GM21717 (cell line): ENCODE results near the gene GOLT1A.
"Not testable (repeated sequence)": the region's sequence is repeated elsewhere in the genome, so short reads cannot be mapped to it uniquely, and the experiment has no call there.

Experiments
- ATAC-seq: cut with Tn5 transposase; IDR thresholded peaks from one replicate; pipeline ENCODE4 v1.9.1; 2021; ENCODE audit warnings: mild to moderate bottlenecking, moderate library complexity; ENCODE audit not compliant: unreplicated experiment

GOLT1A gene

DNA sequence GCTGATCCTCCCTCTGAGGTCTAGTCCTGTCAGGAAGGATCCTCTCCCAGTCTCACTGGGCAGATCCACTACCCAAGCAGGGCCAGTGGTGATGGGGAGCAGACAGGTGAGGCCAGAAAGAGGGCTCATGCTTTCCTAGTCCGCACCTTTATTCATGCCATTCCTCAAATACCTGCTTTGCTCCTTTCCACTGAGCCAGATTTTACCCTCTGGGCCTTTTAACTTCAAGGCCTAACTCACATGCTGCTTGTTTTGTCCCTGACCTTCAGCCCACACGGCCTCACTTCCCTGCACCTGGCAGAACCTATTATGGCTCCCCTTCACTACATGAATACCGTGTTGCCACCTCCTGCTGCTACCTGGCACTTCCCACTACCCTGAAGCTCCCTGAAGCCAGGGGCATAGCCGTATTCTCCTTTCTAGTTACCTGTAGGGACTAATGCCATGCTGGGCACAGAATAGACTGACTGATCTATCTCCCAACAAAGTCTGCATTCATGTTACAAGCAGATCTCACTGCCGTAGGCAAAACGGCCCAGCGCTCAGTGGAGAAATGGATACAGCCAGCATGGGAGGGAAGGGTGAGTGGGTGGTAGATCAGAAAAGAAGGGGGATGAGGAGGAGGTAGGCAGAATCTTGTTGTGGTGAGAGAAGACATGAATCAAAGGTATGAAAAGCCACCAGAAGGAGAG, 36.1 kb upstream of the GOLT1A start:
- ATAC-seq: no peak

DNA sequence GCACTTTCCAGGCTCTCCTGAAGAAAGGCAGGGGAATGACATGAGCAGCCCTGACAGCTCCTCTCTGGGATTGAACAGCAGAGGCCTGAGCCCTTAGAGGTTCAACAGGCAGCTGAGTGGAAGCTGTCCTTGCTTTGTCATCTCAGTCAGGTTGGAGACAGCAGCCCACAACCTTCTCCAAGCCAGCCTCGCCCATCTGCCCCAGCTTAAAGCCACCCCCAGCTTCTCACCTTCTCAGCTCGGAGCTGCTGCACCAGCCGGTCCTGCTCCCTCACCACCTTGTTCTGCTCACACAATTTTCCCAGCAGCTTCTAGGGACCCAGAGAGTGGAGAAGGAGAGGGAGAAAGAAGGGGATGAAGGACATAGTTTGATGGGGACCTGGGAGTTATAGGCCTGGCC, 35.2 kb upstream of the GOLT1A start:
- ATAC-seq: no peak

DNA sequence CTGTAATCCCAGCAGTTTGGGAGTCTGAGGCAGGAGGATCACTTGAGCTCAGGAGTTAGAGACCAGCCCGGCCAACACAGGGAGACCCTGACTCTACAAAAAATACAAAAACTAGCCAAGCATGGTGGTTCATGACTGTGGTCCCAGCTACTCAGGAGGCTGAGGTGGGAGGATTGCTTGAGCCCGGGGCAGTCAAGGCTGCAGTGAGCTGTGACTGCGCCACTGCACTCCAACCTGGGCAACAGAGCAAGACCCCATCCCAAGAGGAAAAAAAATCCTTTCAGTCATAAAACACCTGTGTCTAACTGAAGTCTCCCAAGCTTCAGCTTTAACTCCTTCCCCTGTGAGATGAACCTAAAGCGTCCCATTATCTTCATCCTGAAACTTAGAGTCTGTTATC, 33.1 kb upstream of the GOLT1A start:
- no peak for ATAC-seq

DNA sequence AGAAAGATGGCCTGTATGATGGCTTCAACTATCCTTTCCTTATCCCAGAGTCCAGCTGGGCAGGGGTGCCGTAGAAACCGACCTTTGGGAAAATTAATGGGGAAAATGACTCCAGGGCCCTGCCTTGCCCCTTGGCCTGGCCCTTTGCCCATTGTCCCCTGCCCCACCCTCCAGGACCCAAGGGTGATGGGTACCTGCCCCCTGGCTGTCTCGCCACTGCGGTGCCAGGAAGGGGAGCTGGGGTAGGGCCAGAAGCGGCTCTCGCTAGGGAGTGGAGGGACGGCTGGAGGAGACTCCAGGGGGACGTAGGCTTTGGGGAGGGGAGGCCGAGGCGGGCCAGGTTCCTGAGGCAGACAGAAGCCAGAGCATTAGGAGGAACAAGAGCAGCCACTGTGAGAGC, 29.1 kb upstream of the GOLT1A start:
- no peak for ATAC-seq

DNA sequence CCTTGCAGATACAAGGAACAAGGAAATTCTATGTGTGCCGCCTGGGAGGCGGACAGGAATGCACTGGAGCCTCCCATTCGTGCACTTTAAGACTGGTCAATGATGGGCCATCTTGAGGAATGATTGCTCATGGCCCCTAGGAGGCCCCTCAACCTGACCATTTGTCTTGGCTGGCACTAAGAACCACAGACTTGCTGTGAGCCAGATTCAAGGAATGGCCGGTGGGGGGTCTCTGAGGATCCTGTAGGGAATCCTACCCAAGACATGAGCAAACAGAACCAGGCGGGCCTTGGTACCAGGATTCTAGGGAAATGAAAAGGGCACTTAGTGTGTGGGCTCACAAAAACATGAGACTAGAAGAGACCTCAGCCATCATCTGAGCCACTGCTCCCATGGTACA, 28.1 kb upstream of the GOLT1A start:
- no peak for ATAC-seq

DNA sequence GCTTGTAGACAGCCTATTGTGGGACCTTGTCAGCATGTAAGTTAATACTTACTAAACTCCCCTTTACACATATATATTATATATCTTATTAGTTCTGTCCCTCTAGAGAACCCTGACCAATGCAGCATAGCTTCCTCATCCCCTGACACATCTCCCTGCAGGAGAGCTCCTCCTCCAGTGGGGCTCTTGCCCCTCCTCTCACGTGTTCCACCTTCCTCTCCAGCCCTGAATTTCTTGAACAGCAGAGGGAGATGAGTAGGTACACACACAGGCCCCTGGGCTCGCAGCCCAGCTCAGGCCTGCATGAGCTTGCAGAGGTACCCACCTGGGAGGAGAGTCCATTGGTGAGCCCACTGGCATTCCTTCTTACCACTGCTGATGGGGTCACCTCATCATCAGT, 27.3 kb upstream of the GOLT1A start:
- no peak for ATAC-seq

DNA sequence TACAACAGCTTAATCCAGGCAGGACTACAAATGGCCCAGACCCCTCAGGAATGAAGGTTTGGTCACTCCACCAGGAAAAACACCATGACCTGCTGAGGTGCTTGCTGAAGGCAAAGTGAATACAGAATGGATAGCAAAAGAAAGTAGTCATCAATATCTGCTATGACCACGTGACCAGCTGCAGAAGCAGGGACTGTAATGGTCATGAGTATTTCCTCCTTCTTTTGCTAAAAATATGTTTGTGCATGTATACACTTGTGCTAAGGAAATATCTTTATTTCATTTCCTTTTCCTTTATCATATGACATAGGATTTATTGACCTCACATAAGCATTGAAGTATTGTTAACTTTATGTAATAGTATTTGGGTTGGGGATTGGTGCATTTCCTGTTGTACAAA, 26.4 kb upstream of the GOLT1A start:
- ATAC-seq: no peak

DNA sequence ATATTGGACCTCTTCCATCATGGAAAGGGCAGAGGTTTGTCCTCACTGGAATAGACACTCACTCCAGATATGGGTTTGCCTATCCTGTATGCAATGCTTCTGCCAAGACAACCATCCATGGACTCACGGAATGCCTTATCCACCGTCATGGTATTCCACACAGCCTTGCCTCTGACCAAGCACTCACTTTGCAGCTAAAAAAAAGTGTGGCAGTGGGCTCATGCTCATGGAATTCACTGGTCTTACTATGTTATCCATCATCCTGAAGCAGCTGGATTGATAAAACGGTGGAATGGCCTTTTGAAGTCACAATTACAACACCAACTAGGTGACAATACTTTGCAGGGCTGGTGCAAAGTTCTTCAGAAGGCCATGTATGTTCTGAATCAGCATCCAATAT, 25.6 kb upstream of the GOLT1A start:
- not testable (repeated sequence) for ATAC-seq

DNA sequence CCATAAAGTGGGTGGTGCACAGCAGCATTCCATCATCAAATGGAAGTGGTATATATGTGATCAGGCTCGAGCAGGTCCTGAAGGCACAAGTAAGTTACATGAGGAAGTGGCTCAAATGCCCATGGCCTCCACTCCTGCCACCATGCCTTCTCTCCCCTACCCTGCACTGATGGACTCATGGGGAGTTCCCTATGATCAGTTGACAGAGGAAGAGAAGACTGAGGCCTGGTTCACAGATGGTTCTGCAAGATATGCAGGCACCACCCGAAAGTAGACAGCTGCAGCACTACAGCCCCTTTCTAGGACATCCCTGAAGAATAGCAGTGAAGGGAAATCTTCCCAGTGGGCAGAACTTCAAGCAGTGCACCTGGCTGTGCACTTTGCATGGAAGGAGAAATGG, 24.7 kb upstream of the GOLT1A start:
- ATAC-seq: not testable (repeated sequence)

DNA sequence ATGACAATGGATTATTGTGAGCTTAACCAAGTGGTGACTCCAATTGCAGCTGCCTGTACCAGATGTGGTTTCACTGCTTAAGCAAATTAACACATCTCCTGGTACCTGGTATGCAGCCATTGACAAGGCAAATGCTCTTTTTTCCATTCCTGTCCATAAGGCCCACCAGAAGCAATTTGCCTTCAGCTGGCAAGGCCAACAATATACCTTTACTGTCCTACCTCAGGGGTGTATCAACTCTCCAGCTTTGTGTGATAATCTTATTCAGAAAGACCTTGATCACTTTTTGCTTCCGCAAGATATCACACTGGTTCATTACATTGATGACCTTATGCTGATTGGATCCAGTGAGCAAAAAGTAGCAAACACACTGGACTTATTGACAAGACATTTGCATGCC, 23.7 kb upstream of the GOLT1A start:
- not testable (repeated sequence) for ATAC-seq

DNA sequence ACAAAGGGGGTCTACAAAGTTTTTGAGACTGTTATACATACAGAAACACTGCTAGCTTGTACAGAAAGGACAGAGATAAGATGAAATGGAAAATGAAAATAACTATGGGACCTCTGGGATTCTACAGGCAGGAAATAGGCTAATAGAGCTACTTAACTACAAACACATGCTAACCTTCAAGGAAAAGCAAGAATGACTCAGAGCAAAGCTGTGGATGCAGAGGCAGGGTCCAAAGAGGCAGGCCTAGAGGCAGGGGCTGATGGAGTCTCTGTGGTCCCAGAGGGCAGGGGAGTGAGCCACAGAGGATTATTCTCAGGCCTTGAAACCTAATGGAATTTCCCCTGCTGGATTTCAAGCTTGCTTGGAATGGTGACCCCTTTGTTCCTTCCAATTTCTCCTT, 18.7 kb upstream of the GOLT1A start:
- ATAC-seq: no peak

DNA sequence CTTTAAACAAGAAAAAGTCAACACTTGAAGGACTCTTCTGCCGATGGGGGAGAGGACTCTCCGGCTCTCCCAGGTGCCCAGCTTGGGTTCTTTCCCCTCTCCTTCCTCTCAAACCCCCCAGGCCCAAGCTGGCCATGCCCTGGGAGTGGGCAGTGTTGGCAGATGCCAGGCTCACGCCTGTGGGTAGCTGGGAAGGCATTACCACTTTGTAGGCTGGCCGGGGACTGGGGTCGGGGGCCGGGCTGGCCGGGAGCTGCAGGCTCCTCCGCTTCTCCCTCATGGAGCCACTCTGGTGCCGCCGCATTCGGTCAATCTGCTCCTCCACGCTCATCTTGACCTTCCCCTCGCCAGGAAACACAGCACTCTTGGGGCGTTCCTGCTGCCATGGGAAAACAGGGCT, 16.4 kb upstream of the GOLT1A start:
- no peak for ATAC-seq

DNA sequence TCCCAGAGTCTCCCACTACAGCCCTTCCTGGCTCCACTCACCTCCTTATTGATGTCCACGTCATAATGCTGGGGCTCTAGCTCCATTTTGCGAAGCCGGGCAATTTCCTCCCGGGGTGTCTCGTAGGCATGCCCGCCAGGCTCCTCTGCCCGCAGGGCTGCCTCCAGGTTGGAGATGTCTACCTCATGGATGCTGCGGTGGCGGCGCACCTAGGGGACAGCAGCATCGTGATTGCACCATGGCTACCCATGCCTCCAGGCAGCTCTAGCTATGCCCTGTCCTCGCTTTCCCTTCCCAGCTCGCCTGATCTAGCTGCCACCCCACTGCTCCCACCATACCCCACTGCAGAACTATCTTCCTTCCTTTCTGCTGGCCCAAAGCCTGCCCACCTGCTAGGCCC, 15.1 kb upstream of the GOLT1A start:
- ATAC-seq: no peak

DNA sequence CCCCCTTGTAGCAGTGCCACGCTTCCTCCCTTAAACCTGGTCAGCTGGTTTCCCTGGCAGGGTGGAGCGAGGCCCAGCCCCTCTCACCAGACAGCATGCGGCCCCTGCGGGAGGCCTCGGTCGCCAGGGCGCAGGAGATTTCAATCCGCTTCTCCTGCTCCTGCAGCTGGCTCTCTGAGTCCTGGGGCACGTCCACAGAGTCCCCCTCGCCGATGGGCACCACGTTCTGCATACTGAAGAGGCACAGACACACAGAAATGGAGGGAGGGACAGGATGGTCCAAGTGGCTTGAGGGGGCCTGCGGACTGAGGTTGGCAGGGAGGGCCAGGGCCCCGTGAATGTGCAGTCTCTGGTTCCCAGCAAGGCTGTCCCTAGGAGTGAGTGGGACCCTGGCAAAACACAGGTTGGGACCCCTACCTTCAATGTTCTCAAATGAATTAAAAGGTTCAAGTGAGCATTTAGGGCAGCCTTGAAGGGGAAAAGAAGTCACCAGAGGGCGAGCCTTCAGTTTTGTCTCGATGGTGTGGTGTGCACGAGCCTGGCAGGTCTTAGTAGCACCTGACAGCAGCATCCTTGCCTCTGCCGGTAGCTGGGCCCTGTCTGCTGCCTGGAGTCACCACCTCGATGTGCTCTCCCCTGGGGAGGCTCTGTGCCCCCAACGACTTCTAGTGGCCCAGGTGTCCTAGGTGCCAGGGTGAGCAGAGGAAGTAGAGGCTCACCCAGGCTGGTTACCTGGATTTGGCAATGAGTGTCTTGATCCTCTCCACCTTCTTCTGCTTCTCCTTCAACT, 14.4 kb upstream of the GOLT1A start:
- ATAC-seq: no peak

DNA sequence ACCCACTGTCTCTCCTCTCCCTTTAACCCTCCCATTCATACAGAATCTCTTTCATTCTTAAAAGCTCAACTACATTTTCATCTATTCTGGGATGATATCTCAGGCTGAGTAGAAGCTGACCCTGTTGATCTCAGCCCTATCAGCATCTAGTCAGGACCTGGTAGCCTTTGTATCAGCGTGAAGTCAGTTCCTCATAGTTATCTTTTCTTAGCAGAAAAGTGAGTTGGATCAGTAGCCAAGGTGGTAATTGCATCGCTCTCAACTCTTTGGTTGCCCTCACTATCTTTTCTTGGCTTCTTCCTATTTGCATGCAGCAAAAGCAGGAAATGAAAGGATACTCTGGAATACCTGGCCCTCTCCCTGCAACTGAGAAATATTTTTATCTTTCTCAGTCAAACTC, 13.6 kb upstream of the GOLT1A start:
- no peak for ATAC-seq

DNA sequence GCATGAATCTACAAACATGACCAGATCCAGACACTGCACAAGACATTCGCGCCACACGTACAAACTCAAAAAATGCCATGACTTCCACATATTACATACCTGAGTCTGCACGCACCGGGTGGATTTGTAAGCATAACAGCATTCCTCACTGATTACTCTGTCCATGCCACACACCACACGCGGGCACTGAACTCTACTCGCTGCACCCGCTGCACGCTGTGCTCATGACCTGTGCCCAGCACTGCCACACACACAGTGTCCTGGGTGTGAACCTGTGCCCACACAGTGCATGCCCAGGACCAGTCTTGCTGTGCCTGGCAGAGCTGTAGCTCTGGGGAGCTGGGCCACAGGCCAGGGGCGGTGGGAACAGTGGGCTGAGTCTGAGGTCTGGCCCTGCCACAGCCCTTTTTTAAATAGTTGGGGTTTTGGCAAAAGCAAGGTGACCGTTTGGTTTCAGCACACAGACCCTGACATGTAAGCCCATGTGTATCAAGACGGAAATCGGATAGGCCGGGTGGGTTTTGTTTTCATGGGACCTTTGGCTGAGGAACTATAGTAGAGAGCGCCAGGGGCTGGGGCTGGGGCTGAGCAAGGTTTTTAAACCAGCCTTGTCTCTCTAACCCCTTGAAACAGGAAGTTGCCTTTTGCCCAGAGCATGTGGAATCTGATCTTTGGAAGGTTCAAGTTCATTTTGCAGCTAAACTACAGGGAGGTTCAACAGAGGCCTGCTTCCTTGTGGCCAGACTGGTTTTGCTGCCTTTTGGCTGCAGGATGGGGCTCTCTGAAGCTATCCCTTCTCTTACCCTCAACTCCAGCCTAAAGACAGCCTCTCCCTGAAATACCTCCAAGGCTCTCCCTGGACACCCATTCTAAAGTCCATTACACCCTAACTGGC, 12.3 kb upstream of the GOLT1A start:
- ATAC-seq: no peak

DNA sequence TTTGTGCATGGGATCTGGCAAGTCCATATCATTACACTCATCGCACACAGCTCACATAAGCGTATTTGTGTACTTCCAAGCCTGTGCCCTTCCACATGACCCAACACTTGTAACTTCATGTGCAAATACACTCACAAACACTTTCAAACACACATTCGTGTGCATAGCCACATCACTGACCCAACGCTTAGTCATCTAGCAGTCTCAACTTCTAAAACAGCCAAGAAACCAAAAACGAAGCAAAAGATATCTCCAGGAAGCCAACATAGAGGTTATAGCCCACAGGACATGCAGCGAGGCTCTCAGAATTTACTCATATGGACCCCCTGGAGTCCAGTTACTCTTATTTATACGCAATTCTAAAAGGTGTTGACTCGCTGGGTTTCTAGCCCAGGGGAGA, 10.9 kb upstream of the GOLT1A start:
- ATAC-seq: no peak

DNA sequence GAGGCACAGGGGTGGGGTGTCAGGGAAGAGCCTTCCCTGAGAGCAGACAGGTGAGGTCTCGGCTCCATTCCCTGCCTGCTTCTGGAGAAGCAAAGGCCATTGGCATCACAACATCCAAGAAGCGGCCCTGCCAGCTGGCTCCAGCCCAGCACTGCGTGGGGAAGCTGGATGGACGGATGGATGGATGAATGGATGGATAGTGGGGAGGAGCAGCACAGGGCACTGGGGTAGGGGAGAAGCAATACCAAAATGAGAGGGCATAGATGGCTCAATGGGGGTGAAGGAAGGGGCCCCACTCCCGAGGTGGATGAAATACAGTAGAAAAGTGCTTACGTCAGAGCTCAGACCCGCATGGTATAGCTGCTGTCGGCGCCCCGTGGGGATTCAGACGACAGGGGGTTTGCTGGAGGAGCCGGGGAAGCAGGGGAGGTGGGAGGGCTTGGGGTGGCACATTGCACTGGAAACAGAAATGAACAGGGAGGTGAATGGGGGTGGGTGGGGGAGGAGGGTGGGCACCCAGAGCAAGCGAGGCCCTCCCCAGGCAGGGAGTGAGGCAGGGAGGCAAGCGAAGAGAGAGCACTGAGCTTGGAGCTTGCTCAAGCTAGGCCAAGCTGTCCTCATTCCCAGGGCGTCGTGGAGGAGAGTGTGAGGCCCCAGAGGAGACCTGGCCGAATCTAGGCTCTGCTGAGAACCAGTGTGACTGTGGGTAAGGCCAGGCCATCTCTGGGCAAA, 9.5 kb upstream of the GOLT1A start:
- no peak for ATAC-seq

DNA sequence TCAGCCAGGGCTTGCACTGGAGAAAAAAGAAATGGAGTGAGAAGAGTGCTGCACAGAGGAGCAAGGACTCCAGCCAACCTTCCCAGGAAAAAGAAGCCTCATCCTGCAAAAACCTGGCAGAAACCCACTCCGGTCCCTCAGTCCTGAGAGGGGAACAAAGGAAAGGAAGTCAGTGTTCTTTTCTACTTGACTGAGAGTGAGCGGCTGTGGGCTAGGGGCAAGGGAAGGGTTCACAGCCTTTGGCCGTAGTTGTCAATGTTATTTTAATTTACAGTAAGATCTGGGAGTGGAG, 8.9 kb upstream of the GOLT1A start:
- ATAC-seq: no peak

DNA sequence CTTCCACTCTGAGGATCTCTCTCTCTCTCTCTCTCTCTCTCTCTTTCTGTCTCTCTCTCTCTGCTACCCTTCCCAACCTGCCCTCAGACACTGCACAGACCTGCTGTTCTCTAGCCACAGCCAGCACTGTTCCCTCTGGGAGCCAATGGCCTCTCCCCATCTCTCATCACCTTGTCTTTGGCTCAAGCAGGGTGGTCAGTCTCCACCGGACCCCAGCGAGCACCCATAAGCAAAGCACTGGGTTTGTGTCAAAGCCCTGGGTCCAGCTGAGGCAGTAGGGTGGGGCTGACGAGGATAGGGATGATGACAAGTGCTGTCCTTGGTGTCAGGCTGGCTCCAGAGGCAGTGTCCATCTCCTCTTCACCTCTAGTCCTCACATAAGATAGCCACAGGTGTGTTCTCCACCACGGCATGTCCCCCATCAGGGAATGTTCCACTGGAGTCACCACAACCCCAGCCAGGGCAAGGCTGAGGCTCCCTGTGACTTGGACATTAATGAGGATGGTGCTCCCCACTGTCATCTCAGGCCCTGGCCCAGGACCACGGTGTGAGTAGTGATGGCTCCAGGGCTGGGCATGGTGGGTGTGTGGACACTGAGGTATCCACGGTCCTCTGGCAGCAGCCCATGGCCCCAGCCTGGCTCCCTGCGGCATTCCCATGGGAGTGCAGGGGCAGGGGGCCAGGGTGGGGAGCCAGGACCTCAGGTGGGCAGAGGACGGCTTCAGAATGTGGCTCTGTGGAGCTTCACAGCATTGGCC, 8.4 kb upstream of the GOLT1A start:
- no peak for ATAC-seq

DNA sequence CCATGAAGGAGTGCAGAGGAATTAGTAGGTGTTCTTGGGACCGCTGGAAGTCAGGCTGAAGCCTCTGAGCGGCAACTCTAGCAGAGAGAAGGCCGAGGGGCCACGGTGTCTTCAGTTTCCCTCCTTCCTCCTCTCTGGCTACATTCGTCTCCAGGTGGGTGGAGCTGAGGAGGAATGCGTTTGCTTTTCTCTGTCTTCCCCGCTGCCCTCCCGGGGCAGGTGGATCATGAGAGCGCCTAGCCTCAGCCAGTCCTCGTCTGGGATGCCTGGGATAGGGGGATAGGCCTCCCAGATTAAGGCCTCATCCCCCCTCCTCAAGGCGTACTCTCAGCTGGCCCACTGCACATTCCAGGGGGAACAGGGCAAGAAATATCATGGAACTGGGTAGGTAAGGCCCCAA, 7.5 kb upstream of the GOLT1A start:
- ATAC-seq: no peak
